Astrocyte (in vitro differentiated cells and primary cell): Measurements from ENCODE around the gene HLA-DPB1. TPM values are rescaled to one million over a fixed set of nuclear protein-coding genes. Genes with fewer than 3 reads are reported as not detected.

Source experiments
- DNase-seq: peaks from one replicate; pipeline ENCODE4 v3.0.0-alpha.2; 2010; ENCODE audit warnings: low read depth
- FAIRE-seq: peaks from 2 replicates; lab custom pipeline; 2011; peaks lifted over from hg19 to GRCh38; lab: Jason Lieb, UNC
- H2AFZ ChIP-seq: 2 replicates; pipeline ENCODE4 v1.6.0; 2012; ENCODE audit warnings: low read depth, low read length, inconsistent platforms
- H3K27ac ChIP-seq: 2 replicates; pipeline ENCODE4 v1.5.1; 2011; ENCODE audit warnings: low read depth, low read length, inconsistent platforms
- H3K27me3 ChIP-seq: 2 replicates; pipeline ENCODE4 v1.6.0; 2011; ENCODE audit warnings: low read length, inconsistent platforms; ENCODE audit not compliant: insufficient read depth
- H3K36me3 ChIP-seq: 2 replicates; pipeline ENCODE4 v1.5.1; 2011; ENCODE audit warnings: low read length, inconsistent platforms; ENCODE audit not compliant: insufficient read depth
- H3K4me1 ChIP-seq: 2 replicates; pipeline ENCODE4 v1.5.1; 2011; ENCODE audit warnings: low read length, inconsistent platforms; ENCODE audit not compliant: insufficient read depth
- H3K4me2 ChIP-seq: 2 replicates; pipeline ENCODE4 v1.6.0; 2012; ENCODE audit warnings: low read length, inconsistent platforms
- H3K4me3 ChIP-seq: 2 replicates; pipeline ENCODE4 v1.5.1; 2011; ENCODE audit warnings: low read depth, mild to moderate bottlenecking, low read length, inconsistent platforms; ENCODE audit not compliant: insufficient read depth
- H3K79me2 ChIP-seq: 2 replicates; pipeline ENCODE4 v1.6.0; 2012; ENCODE audit warnings: mild to moderate bottlenecking, low read length, inconsistent platforms; ENCODE audit not compliant: insufficient read depth
- H3K9ac ChIP-seq: 2 replicates; pipeline ENCODE4 v1.6.0; 2012; ENCODE audit warnings: mild to moderate bottlenecking, low read length, inconsistent platforms
- H3K9me3 ChIP-seq: 2 replicates; pipeline ENCODE4 v1.5.1; 2012; ENCODE audit warnings: low read depth, mild to moderate bottlenecking, low read length, inconsistent platforms; ENCODE audit not compliant: insufficient read depth
- H4K20me1 ChIP-seq: 2 replicates; pipeline ENCODE4 v1.6.0; 2012; ENCODE audit warnings: low read length, inconsistent platforms; ENCODE audit not compliant: insufficient read depth
- H3K27ac Mint-ChIP-seq: one replicate; pipeline ENCODE4 v1.8.0; 2021; ENCODE audit warnings: mild to moderate bottlenecking, mixed read lengths; ENCODE audit not compliant: unreplicated experiment
- H3K27me3 Mint-ChIP-seq: one replicate; pipeline ENCODE4 v1.8.0; 2021; ENCODE audit warnings: low read depth, mixed read lengths; ENCODE audit not compliant: unreplicated experiment
- H3K36me3 Mint-ChIP-seq: one replicate; pipeline ENCODE4 v1.8.0; 2021; ENCODE audit warnings: low read depth, mixed read lengths; ENCODE audit not compliant: unreplicated experiment
- H3K4me1 Mint-ChIP-seq: one replicate; pipeline ENCODE4 v1.8.0; 2021; ENCODE audit warnings: low read depth, mixed read lengths; ENCODE audit not compliant: unreplicated experiment
- H3K4me3 Mint-ChIP-seq: one replicate; pipeline ENCODE4 v1.8.0; 2021; ENCODE audit warnings: mild to moderate bottlenecking, moderate library complexity, mixed read lengths; ENCODE audit not compliant: unreplicated experiment
- H3K9me3 Mint-ChIP-seq: one replicate; pipeline ENCODE4 v1.8.0; 2021; ENCODE audit warnings: mild to moderate bottlenecking, mixed read lengths; ENCODE audit not compliant: unreplicated experiment
- CTCF ChIP-seq: IDR thresholded peaks from 2 replicates; pipeline ENCODE4 v1.5.1; 2011; ENCODE audit warnings: low read depth, mild to moderate bottlenecking, inconsistent platforms, low read length, moderate library complexity; ENCODE audit not compliant: insufficient read depth
- EZH2 ChIP-seq: IDR thresholded peaks from 2 replicates; pipeline ENCODE4 v1.6.1; 2012; ENCODE audit warnings: mild to moderate bottlenecking, low read length, inconsistent platforms; ENCODE audit not compliant: insufficient read depth
- total RNA-seq: library from RNA; stranded (reverse); gene quantifications from 2 replicates; pipeline ENCODE4 v1.2.1, GENCODE V29; 2021

HLA-DPB1 gene
- total RNA-seq, 1 donor from 2014 or later = 3.4 TPM

GRCh38 chr6:33085627-33086026 is 9.8 kb downstream of the HLA-DPB1 start:
- DNase-seq = no peak
- H3K9me3 ChIP-seq = no peaks in the 10 kb centered on the region
- H3K9ac ChIP-seq = no peak overlapping the region
- H3K4me1 ChIP-seq = peaks cover under 1% of the 10 kb centered on the region
- no peak for TF ChIP-seq EZH2
- TF ChIP-seq CTCF = no peak
- H3K27me3 Mint-ChIP-seq = peaks cover 34% of the 10 kb centered on the region
- no peak overlapping the region for H3K27ac ChIP-seq
- H3K27ac Mint-ChIP-seq = no peak overlapping the region
- peaks cover 1% of the 10 kb centered on the region for H3K4me1 Mint-ChIP-seq
- FAIRE-seq = no peak
- no peak overlapping the region for H3K4me3 ChIP-seq
- H2AFZ ChIP-seq = no peak overlapping the region
- no peak overlapping the region for H3K4me2 ChIP-seq
- no peaks in the 10 kb centered on the region for H3K36me3 Mint-ChIP-seq
- no peak overlapping the region for H3K4me3 Mint-ChIP-seq
- no peaks in the 10 kb centered on the region for H4K20me1 ChIP-seq
- no peaks in the 10 kb centered on the region for H3K36me3 ChIP-seq
- H3K27me3 ChIP-seq = no peaks in the 10 kb centered on the region
- no peaks in the 10 kb centered on the region for H3K79me2 ChIP-seq
- no peaks in the 10 kb centered on the region for H3K9me3 Mint-ChIP-seq

- Mint-ChIP-seq H3K4me3 (no peak overlapping the region), H3K27ac (no peak overlapping the region), H3K4me1 (peaks cover 1% of the 10 kb centered on the region), H3K27me3 (peaks cover 17% of the 10 kb centered on the region), H3K9me3 (no peaks in the 10 kb centered on the region), H3K36me3 (no peaks in the 10 kb centered on the region)
- no peak overlapping the region for H3K27ac ChIP-seq
- DNase-seq = no peak
- no peaks in the 10 kb centered on the region for H4K20me1 ChIP-seq
- H3K9me3 ChIP-seq = no peaks in the 10 kb centered on the region
- H3K4me1 ChIP-seq = no peaks in the 10 kb centered on the region
- no peak for FAIRE-seq
- no peaks in the 10 kb centered on the region for H3K36me3 ChIP-seq
- no peak overlapping the region for H2AFZ ChIP-seq
- no peak overlapping the region for H3K4me3 ChIP-seq
- no peak overlapping the region for H3K9ac ChIP-seq
- no peaks in the 10 kb centered on the region for H3K79me2 ChIP-seq
- H3K27me3 ChIP-seq = no peaks in the 10 kb centered on the region
- TF ChIP-seq CTCF = no peak
- TF ChIP-seq EZH2 = no peak
- no peak overlapping the region for H3K4me2 ChIP-seq
Observed at GRCh38 chr6:33088258-33088930, 12.6 kb downstream of the HLA-DPB1 start.

GRCh38 chr6:33088931-33089620 is 13.3 kb downstream of the HLA-DPB1 start:
- Mint-ChIP-seq H3K27me3 (peaks cover 17% of the 10 kb centered on the region), H3K4me1 (peaks cover 1% of the 10 kb centered on the region), H3K36me3 (no peaks in the 10 kb centered on the region), H3K9me3 (no peaks in the 10 kb centered on the region), H3K27ac (no peak overlapping the region), H3K4me3 (no peak overlapping the region)
- no peaks in the 10 kb centered on the region for H3K79me2 ChIP-seq
- no peaks in the 10 kb centered on the region for H4K20me1 ChIP-seq
- H3K27ac ChIP-seq = no peak overlapping the region
- H3K27me3 ChIP-seq = no peaks in the 10 kb centered on the region
- no peak overlapping the region for H3K9ac ChIP-seq
- H3K4me2 ChIP-seq = no peak overlapping the region
- no peak overlapping the region for H2AFZ ChIP-seq
- H3K9me3 ChIP-seq = no peaks in the 10 kb centered on the region
- no peaks in the 10 kb centered on the region for H3K36me3 ChIP-seq
- TF ChIP-seq CTCF (no peak), EZH2 (no peak)
- FAIRE-seq (no peak), DNase-seq (no peak)
- no peak overlapping the region for H3K4me3 ChIP-seq
- H3K4me1 ChIP-seq = no peaks in the 10 kb centered on the region
